NCI-H748 treated with DMSO at 0.1 percent for 48 hours (cell line): ENCODE data around the gene PICK1.

Source experiments
- DNase-seq: peaks from one replicate; lab custom pipeline; 2025; lab: John Stamatoyannopoulos, UW

Gene PICK1

GRCh38 chr22:38089474-38089851 lies 32.3 kb downstream of the PICK1 start:
- DNase-seq = no peak

GRCh38 chr22:38097058-38097457 lies 39.9 kb downstream of the PICK1 start:
- no peak for DNase-seq

GRCh38 chr22:38097557-38098409 lies 40.6 kb downstream of the PICK1 start:
- no peak for DNase-seq

GRCh38 chr22:38098410-38099249 lies 41.4 kb downstream of the PICK1 start:
- DNase-seq = no peak

GRCh38 chr22:38103641-38104040 lies 46.4 kb downstream of the PICK1 start:
- no peak for DNase-seq

- DNase-seq = no peak
These were observed 46.9 kb downstream of the PICK1 start for GRCh38 chr22:38104084-38104483.

GRCh38 chr22:38106814-38107578 lies 49.8 kb downstream of the PICK1 start:
- DNase-seq = no peak

GRCh38 chr22:38107692-38108515 lies 50.7 kb downstream of the PICK1 start:
- DNase-seq = no peak

- no peak for DNase-seq
These were observed 51.5 kb downstream of the PICK1 start for GRCh38 chr22:38108561-38109319.

GRCh38 chr22:38109371-38110001 lies 52.3 kb downstream of the PICK1 start:
- no peak for DNase-seq

GRCh38 chr22:38110008-38110862 lies 53.0 kb downstream of the PICK1 start, which contains the start of gene BAIAP2L2:
Gene BAIAP2L2, minus strand, starts transcription at chr22:38110684. Its CDS starts 159 bp downstream, at chr22:38110525.
- no peak for DNase-seq

GRCh38 chr22:38110863-38111852 lies 54.0 kb downstream of the PICK1 start:
- DNase-seq = no peak

GRCh38 chr22:38111925-38112355 lies 54.7 kb downstream of the PICK1 start:
- no peak for DNase-seq

GRCh38 chr22:38112381-38112780 lies 55.2 kb downstream of the PICK1 start:
- DNase-seq = no peak

- peak; percentile 10 for DNase-seq
These were observed 57.5 kb downstream of the PICK1 start for GRCh38 chr22:38114484-38115398.

GRCh38 chr22:38115423-38116205 lies 58.4 kb downstream of the PICK1 start:
- no peak for DNase-seq
